HL-60/S4 treated with phorbol 12-myristate 13-acetate at 8.2 ng/mL for 4 days and 3 days (cell line): ENCODE results near the gene C16orf87.
"Not testable (repeated sequence)": the region's sequence is repeated elsewhere in the genome, so short reads cannot be mapped to it uniquely, and the experiment has no call there.

Source experiments
- in situ Hi-C: fragments of 300-500 bp; cut with MboI; formaldehyde crosslinking; loops from 2 replicates; pipeline ENCODE4 v1.15.0; 2022; ENCODE audit warnings: low sequenced_read_pairs

Gene C16orf87, protein sequence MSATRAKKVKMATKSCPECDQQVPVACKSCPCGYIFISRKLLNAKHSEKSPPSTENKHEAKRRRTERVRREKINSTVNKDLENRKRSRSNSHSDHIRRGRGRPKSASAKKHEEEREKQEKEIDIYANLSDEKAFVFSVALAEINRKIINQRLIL

GRCh38 chr16:46830902-46831647 is at the start of gene C16orf87:
C16orf87 (minus strand) TSS chr16:46831180; CDS start chr16:46831149, 31 bp downstream.
- in situ Hi-C loops: no loop called here

DNA sequence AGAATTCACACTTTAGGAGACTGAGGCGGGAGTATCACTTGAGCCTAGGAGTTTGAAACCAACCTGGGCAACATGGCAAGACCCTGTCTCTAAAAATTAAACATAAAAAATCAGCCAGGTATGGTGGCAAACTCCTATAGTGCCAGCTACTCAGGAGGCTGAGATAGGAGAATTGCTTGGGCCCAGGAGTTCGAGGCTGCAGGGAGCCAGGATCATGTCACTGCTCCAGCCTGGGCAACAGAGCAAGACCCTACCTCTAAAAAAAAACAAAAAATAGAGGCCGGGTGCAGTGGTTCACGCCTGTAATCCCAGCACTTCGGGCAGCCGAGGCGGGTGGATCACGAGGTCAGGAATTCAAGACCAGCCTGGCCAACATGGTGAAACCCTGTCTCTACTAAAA is 44.3 kb upstream of the C16orf87 start:
- in situ Hi-C loops: no loop called here

DNA sequence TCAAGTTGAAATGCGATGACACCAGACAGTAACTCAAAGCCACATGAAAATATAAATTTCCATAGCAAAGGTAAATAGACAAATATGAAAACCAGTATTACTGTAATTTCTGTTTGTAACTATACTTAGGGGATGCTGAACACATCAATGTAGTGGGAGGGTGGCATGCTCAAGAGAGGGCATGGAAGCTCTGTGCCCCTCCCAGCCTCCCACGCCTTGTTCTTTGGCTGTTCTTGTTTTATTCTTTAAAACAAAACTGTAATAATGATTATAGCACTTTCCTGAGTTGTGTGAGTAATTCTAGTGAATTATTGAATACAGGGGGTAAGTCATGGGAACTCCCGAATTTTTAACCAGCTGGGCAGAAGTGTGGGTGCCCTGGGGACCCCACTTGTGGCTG is 42.2 kb upstream of the C16orf87 start:
- in situ Hi-C loops: no loop called here

DNA sequence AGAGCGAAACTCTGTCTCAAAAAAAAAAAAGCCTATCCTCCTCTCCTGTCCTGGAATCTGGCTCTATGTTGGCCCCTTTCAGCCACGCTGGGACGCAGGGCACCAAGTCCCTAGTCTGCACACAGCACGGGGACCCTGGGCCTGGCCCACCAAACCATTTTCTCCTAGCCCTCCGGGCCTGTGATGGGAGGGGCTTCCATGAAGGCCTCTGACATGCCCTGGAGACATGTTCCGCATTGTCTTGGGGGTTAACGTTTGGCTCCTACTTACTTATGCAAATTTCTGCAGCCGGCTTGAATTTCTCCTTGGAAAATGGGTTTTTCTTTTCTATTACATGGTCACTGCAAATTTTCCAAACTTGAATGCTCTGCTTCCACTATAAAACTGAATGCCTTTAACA is 40.6 kb upstream of the C16orf87 start:
- in situ Hi-C loops: no loop called here

- in situ Hi-C loops: not testable (repeated sequence)
Measured at GRCh38 chr16:46868891-46869290, 37.9 kb upstream of the C16orf87 start.

DNA sequence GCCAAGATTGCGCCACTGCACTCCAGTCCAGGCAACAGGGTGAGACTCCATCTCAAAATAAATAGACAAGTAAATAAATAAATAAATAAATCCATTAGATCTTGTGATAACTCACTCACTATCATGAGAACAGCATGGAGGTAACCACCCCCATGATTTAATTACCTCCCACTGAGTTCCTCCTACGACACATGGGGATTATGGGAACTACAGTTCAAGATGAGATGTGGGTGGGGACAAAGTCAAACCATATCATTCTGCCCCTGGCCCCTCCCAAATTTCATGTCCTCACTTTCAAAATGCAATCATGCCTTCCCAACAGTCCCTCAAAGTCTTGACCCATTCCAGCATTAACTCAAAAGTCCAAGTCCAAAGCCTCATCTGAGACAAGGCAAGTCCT is 36.5 kb upstream of the C16orf87 start:
- in situ Hi-C loops: not testable (repeated sequence)

DNA sequence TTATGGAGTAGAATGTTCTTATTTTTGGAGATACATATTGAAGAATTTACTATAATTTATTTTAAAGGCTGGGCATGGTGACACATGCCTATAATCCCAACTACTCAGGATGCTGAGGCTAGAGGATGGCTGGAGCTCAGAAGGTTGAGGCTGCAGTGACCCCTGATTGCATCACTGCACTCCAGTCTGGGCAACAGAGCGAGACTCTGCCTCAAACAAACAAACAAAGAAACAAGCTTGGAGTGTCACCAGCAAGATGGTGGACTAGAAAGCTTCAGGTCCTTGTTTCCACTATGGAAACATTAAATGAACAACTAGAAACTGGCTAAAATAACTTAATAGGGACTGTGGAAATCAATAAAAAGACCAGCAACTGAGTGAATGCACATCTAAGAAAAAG is 35.3 kb upstream of the C16orf87 start:
- in situ Hi-C loops: no loop called here

DNA sequence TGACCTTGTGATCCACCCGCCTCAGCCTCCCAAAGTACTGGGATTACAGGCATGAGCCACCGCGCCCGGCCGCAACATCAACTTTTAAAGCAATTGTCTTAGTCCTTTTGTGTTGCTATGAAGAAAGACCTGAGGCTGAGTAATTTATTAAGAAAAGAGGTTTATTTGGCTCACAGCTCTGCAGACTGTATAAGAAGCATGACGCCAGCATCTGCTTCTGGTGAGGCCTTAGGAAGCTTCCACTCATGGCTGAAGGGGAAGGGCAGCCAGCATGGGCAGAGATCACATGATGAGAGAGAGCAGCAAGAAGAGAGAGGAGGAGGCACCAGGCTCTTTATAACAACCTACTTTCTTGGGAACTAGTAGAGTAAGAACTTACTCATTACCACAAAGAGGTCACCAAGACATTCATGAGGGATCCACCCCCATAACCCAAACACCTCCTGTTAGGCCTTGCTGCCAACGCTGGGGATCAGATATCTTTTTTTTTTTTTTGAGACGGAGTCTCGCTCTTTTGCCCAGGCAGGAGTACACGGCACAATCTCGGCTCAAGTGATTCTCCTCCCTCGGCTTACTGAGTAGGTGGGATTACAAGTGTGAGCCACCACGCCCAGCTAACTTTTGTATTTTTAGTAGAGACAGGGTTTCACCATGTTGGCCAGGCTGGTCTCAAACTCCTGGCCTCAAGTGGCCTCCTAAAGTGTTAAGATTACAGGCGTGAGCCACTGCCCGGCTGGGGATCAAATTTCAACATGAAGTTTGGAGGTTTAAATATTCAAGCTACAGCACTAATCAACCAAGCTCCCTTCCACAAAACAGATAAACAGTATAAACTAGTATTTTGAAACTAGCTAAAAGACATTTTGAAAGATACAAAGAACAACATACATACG is 31.8 kb upstream of the C16orf87 start:
- in situ Hi-C loops: no loop called here

- in situ Hi-C loops: loop anchor here (10.0 kb wide), 1 partner anchor 45 kb away; no protein-coding TSS in a partner anchor
Measured at GRCh38 chr16:46859719-46860152, 28.8 kb upstream of the C16orf87 start.

- in situ Hi-C loops: loop anchor here (10.0 kb wide), 1 partner anchor 47 kb away; no protein-coding TSS in a partner anchor
Measured at GRCh38 chr16:46858151-46858550, 27.2 kb upstream of the C16orf87 start.

DNA sequence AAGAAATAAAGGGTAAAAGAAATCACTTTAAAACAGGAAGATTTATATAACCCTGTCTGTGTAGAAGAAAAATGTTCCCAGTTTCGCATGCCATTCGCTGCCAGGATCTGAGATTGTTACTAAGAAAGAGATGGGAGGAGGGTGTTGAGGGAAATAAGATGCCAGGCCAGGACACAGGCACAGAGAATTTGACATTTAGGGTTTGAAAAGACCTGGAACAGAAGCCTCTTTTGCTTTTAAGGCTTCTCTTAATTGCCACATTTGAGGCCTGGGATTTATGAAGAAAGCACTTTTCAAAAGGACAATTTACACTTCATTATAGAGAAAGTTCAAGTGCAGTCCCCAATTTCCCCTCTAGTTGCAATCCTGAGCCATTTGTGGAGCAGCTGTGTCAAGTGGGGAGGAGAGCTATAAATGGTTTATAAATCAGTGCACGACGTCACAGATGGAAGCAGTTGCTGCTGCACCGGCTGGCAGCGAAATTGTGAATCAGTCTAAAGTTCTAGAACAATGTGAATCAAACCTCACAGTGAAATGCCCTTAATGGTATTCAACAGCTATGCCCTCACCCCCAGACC is 26.5 kb upstream of the C16orf87 start:
- in situ Hi-C loops: loop anchor here (10.0 kb wide), 1 partner anchor 47 kb away; no protein-coding TSS in a partner anchor

- in situ Hi-C loops: loop anchor here (10.0 kb wide), 1 partner anchor 49 kb away; no protein-coding TSS in a partner anchor
Measured at GRCh38 chr16:46855389-46855788, 24.4 kb upstream of the C16orf87 start.

- in situ Hi-C loops: loop anchor here (10.0 kb wide), 1 partner anchor 50 kb away; no protein-coding TSS in a partner anchor
Measured at GRCh38 chr16:46854846-46855245, 23.9 kb upstream of the C16orf87 start.

GRCh38 chr16:46853713-46854443 is 22.9 kb upstream of the C16orf87 start:
- in situ Hi-C loops: loop anchor here (10.0 kb wide), 1 partner anchor 51 kb away; no protein-coding TSS in a partner anchor

DNA sequence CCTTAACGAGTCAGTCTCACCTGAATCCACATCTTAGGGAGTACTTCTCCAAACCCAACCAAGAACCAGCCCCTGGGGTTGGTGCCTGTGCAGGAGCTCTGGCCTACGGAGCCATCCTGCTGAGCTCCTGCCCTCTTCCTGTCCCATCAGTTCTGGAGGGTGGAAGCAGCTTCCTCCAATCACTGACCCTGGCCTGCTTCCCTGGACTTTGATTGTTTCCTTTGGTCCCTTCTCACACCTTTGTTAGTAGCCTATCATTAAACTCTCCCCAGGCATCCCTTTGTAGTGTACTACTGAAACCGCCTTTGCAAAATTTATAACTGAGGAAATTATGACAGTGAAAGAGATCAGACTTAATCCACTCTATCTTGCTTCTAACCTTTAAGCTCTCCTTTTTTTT is 21.1 kb upstream of the C16orf87 start:
- in situ Hi-C loops: loop anchor here (10.0 kb wide), 1 partner anchor 53 kb away; no protein-coding TSS in a partner anchor

DNA sequence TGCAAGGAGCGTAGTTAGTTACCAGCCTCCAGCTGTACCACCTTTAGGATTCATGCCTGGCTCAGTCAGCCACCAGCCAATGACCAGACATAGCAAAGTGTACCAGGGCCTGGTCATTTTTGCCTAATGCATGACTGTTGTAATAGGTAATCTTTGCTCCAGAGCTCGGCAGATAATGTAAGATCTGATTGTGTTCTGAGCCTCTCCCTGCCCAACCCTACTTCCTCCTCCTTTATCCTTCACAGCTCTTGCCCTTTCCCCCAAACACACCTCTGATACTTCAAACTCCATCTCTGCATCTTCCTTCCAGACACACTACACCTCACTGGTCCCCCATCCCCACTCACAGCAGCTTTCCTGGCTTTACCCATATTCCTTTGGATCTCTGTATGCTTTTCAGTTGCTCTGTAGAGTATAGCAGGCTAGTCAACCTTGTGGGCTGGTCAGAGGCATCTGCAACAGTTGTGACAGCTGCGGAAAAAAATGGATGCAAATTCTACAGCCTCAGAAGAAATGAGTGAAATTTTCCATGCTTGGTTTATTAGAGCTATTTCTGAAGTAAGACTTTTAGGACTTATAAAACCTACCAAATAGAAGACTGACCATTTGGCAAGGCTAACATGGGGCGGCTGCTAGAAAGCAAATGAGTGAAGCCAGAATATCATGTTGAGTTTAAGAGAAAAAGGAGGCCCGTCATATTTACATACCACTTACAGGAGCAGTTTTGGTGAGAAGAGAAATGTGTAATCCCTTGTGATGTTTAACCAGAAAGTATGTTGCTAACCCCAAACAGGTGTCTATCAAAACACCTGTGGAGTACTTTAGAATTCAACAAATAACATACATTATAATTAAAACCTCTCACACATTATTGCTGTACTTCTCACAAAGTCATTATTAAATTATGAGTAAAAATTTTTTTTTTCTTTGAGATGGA is 19.9 kb upstream of the C16orf87 start:
- in situ Hi-C loops: loop anchor here (10.0 kb wide), 1 partner anchor 54 kb away; no protein-coding TSS in a partner anchor

DNA sequence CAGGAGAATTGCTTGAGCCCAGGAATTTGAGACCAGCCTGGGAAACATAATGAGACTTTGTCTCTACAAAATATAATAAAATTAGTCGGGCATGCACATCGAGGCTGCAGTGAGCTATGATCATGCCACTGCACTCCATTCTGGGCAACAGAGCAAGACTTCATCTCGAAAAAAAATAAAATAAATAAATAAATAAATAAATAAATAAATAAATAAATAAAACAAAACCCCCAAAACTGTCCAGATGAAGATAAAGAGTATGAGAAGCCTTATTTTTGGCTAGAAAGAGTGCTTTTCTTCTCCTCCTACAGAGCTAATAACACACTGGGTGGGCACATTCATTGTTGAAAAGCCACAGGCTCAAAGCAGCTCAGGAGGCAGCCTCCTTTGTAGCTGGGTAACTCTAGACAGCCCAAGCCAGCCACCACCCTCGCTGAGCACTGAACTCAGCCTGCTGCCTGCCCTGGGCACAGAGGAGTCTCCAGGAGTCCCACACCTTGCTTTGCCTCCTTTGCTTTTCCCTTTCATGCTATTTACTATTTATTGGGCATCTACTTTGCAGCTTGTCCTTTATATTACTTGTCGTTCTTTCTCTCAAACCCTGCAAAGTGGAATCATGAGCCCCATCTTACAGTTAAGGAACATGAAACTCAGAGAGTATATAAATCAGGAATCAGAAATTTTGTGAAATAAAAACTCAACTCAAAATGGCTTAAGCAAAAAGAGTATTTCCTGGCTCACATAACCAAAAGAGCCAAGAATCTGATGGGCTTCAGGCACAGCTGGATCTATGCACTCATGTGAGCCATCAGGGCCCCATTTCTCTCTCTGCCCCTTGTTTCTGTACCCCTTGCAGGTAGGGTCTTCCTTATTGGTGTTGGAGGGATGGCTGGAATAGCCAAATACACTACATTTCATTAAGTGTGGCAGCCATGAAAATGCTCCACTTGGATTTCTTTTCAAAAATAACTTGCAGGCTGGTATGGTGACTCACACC is 18.1 kb upstream of the C16orf87 start:
- in situ Hi-C loops: no loop called here

- in situ Hi-C loops: no loop called here
Measured at GRCh38 chr16:46845952-46846351, 15.0 kb upstream of the C16orf87 start.
